ENCODE results near the gene GAB2.

GAB2 gene

GRCh38 chr11:78266451-78266850, 151.2 kb downstream of the GAB2 start:
- H3K4me1 ChIP-seq (ENCODE audit: insufficient read depth, insufficient read length), result no peaks in the 10 kb centered on the region
- H3K4me3 ChIP-seq (ENCODE audit: insufficient read length, low read depth), result no peak overlapping the region
- no peaks in the 10 kb centered on the region for H3K9me3 ChIP-seq (ENCODE audit: insufficient read depth, low read length)
- no peaks in the 10 kb centered on the region for H3K27me3 ChIP-seq (ENCODE audit: insufficient read depth, insufficient read length)
- no peaks in the 10 kb centered on the region for H3K36me3 ChIP-seq (ENCODE audit: insufficient read depth, insufficient read length, low read length)
- no peak overlapping the region for H3K9ac ChIP-seq (ENCODE audit: insufficient read length, low read depth)
- DNase-seq (ENCODE audit: low read depth, low spot score), result no peak
- TF ChIP-seq YY1 (IDR thresholded peaks at IDR 0.05; ENCODE audit: insufficient read depth, insufficient read length), result no peak

- H3K9ac ChIP-seq (ENCODE audit: insufficient read length, low read depth), result no peak overlapping the region
- no peak overlapping the region for H3K4me3 ChIP-seq (ENCODE audit: insufficient read length, low read depth)
- H3K27me3 ChIP-seq (ENCODE audit: insufficient read depth, insufficient read length), result no peaks in the 10 kb centered on the region
- H3K36me3 ChIP-seq (ENCODE audit: insufficient read depth, insufficient read length, low read length), result no peaks in the 10 kb centered on the region
- H3K4me1 ChIP-seq (ENCODE audit: insufficient read depth, insufficient read length), result no peaks in the 10 kb centered on the region
- H3K9me3 ChIP-seq (ENCODE audit: insufficient read depth, low read length), result no peaks in the 10 kb centered on the region
- TF ChIP-seq YY1 (IDR thresholded peaks at IDR 0.05; ENCODE audit: insufficient read depth, insufficient read length) (no peak), ZNF274 (IDR thresholded peaks at IDR 0.05; ENCODE audit: low read depth, low read length) (no peak), SUZ12 (IDR thresholded peaks at IDR 0.05; ENCODE audit: extremely low read depth, insufficient read depth, insufficient read length) (no peak)
- no peak for DNase-seq (ENCODE audit: low read depth, low spot score)
Measured at GRCh38 chr11:78265326-78265725, 152.3 kb downstream of the GAB2 start.

- no peaks in the 10 kb centered on the region for H3K36me3 ChIP-seq (ENCODE audit: insufficient read depth, insufficient read length, low read length)
- H3K4me3 ChIP-seq (ENCODE audit: insufficient read length, low read depth), result no peak overlapping the region
- no peaks in the 10 kb centered on the region for H3K4me1 ChIP-seq (ENCODE audit: insufficient read depth, insufficient read length)
- DNase-seq (ENCODE audit: low read depth, low spot score), result no peak
- TF ChIP-seq ZNF274 (IDR thresholded peaks at IDR 0.05; ENCODE audit: low read depth, low read length) (no peak), SUZ12 (IDR thresholded peaks at IDR 0.05; ENCODE audit: extremely low read depth, insufficient read depth, insufficient read length) (no peak), YY1 (IDR thresholded peaks at IDR 0.05; ENCODE audit: insufficient read depth, insufficient read length) (no peak)
- no peaks in the 10 kb centered on the region for H3K27me3 ChIP-seq (ENCODE audit: insufficient read depth, insufficient read length)
- H3K9me3 ChIP-seq (ENCODE audit: insufficient read depth, low read length), result no peaks in the 10 kb centered on the region
- no peak overlapping the region for H3K9ac ChIP-seq (ENCODE audit: insufficient read length, low read depth)
Measured at GRCh38 chr11:78262691-78263090, 154.9 kb downstream of the GAB2 start.

- Histone ChIP-seq H3K4me1 (ENCODE audit: insufficient read depth, insufficient read length) (no peaks in the 10 kb centered on the region), H3K9me3 (ENCODE audit: insufficient read depth, low read length) (no peaks in the 10 kb centered on the region), H3K9ac (ENCODE audit: insufficient read length, low read depth) (no peak overlapping the region), H3K27me3 (ENCODE audit: insufficient read depth, insufficient read length) (no peaks in the 10 kb centered on the region), H3K4me3 (ENCODE audit: insufficient read length, low read depth) (no peak overlapping the region), H3K36me3 (ENCODE audit: insufficient read depth, insufficient read length, low read length) (no peaks in the 10 kb centered on the region)
- TF ChIP-seq YY1 (IDR thresholded peaks at IDR 0.05; ENCODE audit: insufficient read depth, insufficient read length) (no peak), SUZ12 (IDR thresholded peaks at IDR 0.05; ENCODE audit: extremely low read depth, insufficient read depth, insufficient read length) (no peak), ZNF274 (IDR thresholded peaks at IDR 0.05; ENCODE audit: low read depth, low read length) (no peak)
- DNase-seq (ENCODE audit: low read depth, low spot score), result no peak
Measured at GRCh38 chr11:78262238-78262637, 155.4 kb downstream of the GAB2 start.

GRCh38 chr11:78261828-78262227, 155.8 kb downstream of the GAB2 start:
- Histone ChIP-seq H3K4me3 (ENCODE audit: insufficient read length, low read depth) (no peak overlapping the region), H3K9ac (ENCODE audit: insufficient read length, low read depth) (no peak overlapping the region), H3K27me3 (ENCODE audit: insufficient read depth, insufficient read length) (no peaks in the 10 kb centered on the region), H3K4me1 (ENCODE audit: insufficient read depth, insufficient read length) (no peaks in the 10 kb centered on the region), H3K9me3 (ENCODE audit: insufficient read depth, low read length) (no peaks in the 10 kb centered on the region), H3K36me3 (ENCODE audit: insufficient read depth, insufficient read length, low read length) (no peaks in the 10 kb centered on the region)
- no peak for DNase-seq (ENCODE audit: low read depth, low spot score)
- TF ChIP-seq YY1 (IDR thresholded peaks at IDR 0.05; ENCODE audit: insufficient read depth, insufficient read length) (no peak), ZNF274 (IDR thresholded peaks at IDR 0.05; ENCODE audit: low read depth, low read length) (no peak), SUZ12 (IDR thresholded peaks at IDR 0.05; ENCODE audit: extremely low read depth, insufficient read depth, insufficient read length) (no peak)

GRCh38 chr11:78261367-78261766, 156.3 kb downstream of the GAB2 start:
- no peak for TF ChIP-seq ZNF274 (IDR thresholded peaks at IDR 0.05; ENCODE audit: low read depth, low read length)
- TF ChIP-seq SUZ12 (IDR thresholded peaks at IDR 0.05; ENCODE audit: extremely low read depth, insufficient read depth, insufficient read length), result no peak
- no peak for TF ChIP-seq YY1 (IDR thresholded peaks at IDR 0.05; ENCODE audit: insufficient read depth, insufficient read length)
- no peaks in the 10 kb centered on the region for H3K9me3 ChIP-seq (ENCODE audit: insufficient read depth, low read length)
- H3K4me1 ChIP-seq (ENCODE audit: insufficient read depth, insufficient read length), result no peaks in the 10 kb centered on the region
- no peaks in the 10 kb centered on the region for H3K27me3 ChIP-seq (ENCODE audit: insufficient read depth, insufficient read length)
- H3K4me3 ChIP-seq (ENCODE audit: insufficient read length, low read depth), result no peak overlapping the region
- no peaks in the 10 kb centered on the region for H3K36me3 ChIP-seq (ENCODE audit: insufficient read depth, insufficient read length, low read length)
- no peak overlapping the region for H3K9ac ChIP-seq (ENCODE audit: insufficient read length, low read depth)
- DNase-seq (ENCODE audit: low read depth, low spot score), result no peak

- no peak for DNase-seq (ENCODE audit: low read depth, low spot score)
- H3K4me1 ChIP-seq (ENCODE audit: insufficient read depth, insufficient read length), result no peaks in the 10 kb centered on the region
Measured at GRCh38 chr11:78259777-78260487, 157.7 kb downstream of the GAB2 start.

More at GRCh38 chr11:78259777-78260487, 157.7 kb downstream of the GAB2 start:
- TF ChIP-seq SUZ12 (IDR thresholded peaks at IDR 0.05; ENCODE audit: extremely low read depth, insufficient read depth, insufficient read length) (no peak), ZNF274 (IDR thresholded peaks at IDR 0.05; ENCODE audit: low read depth, low read length) (no peak), YY1 (IDR thresholded peaks at IDR 0.05; ENCODE audit: insufficient read depth, insufficient read length) (no peak)
- no peaks in the 10 kb centered on the region for H3K9me3 ChIP-seq (ENCODE audit: insufficient read depth, low read length)
- no peaks in the 10 kb centered on the region for H3K36me3 ChIP-seq (ENCODE audit: insufficient read depth, insufficient read length, low read length)
- H3K4me3 ChIP-seq (ENCODE audit: insufficient read length, low read depth), result no peak overlapping the region
- no peaks in the 10 kb centered on the region for H3K27me3 ChIP-seq (ENCODE audit: insufficient read depth, insufficient read length)
- H3K9ac ChIP-seq (ENCODE audit: insufficient read length, low read depth), result no peak overlapping the region

Measured in NT2/D1 (cell line).